ENCODE results near the gene CCDC12. TPM values are rescaled to one million over a fixed set of nuclear protein-coding genes. Genes with fewer than 3 reads are reported as not detected.
A peak's percentile ranks its signal among the peaks of the same experiment; 100 is the strongest.

The CCDC12 gene
- total RNA-seq, 4 donors from 2014 or later: 55.5 to 87.5 (median 67.5) TPM

GRCh38 chr3:46962990-46963389 is 13.6 kb downstream of the CCDC12 start:
- Histone ChIP-seq H3K4me3 (no peak overlapping the region), H3K36me3 (peaks cover 0 to 30% (median 0%) of the 10 kb centered on the region in 3 donors), H3K9me3 (no peaks in the 10 kb centered on the region), H3K27me3 (no peaks in the 10 kb centered on the region), H3K27ac (peak overlapping the region in 2 of 4 donors; percentile 3 to 12), H3K4me1 (peaks cover 43 to 73% (median 57%) of the 10 kb centered on the region in 3 donors)
- TF ChIP-seq POLR2A (IDR thresholded peaks at IDR 0.05) (no peak), CTCF (IDR thresholded peaks at IDR 0.05) (no peak)
- no peak for DNase-seq
- WGBS, 2 donors: 72 to 86% methylated on average over 1 of the region's 1 CpG
- intact Hi-C loops (cut with DNase I): no loop called here

GRCh38 chr3:46962427-46962826 is 14.1 kb downstream of the CCDC12 start:
- Histone ChIP-seq H3K4me3 (no peak overlapping the region), H3K4me1 (peaks cover 42 to 71% (median 55%) of the 10 kb centered on the region in 3 donors), H3K27ac (peak overlapping the region in 2 of 4 donors; percentile 3 to 12), H3K9me3 (no peaks in the 10 kb centered on the region), H3K27me3 (no peaks in the 10 kb centered on the region), H3K36me3 (peaks cover 0 to 29% (median 0%) of the 10 kb centered on the region in 3 donors)
- WGBS, 2 donors: 89 to 100% methylated on average over 1 of the region's 1 CpG
- DNase-seq: no peak
- TF ChIP-seq POLR2A (IDR thresholded peaks at IDR 0.05): no peak
- no peak for TF ChIP-seq CTCF (IDR thresholded peaks at IDR 0.05)
- intact Hi-C loops (cut with DNase I): no loop called here

- intact Hi-C loops (cut with DNase I): no loop called here
- no peak for TF ChIP-seq CTCF (IDR thresholded peaks at IDR 0.05)
- no peak for TF ChIP-seq POLR2A (IDR thresholded peaks at IDR 0.05)
- Histone ChIP-seq H3K27me3 (no peaks in the 10 kb centered on the region), H3K4me3 (peak overlapping the region in 3 of 4 donors; percentile 3 to 18 (median 17)), H3K27ac (peak overlapping the region; percentile 64 to 84 (median 80)), H3K36me3 (peaks cover 0 to 38% (median 0%) of the 10 kb centered on the region in 3 donors), H3K4me1 (peaks cover 28 to 71% (median 53%) of the 10 kb centered on the region in 3 donors), H3K9me3 (no peaks in the 10 kb centered on the region)
- 75 to 79% methylated on average over 1 of the region's 1 CpG for WGBS, 2 donors
- no peak for DNase-seq
These were observed 15.7 kb downstream of the CCDC12 start for GRCh38 chr3:46960835-46961234.

- Histone ChIP-seq H3K4me3 (peak overlapping the region in 3 of 4 donors; percentile 3 to 18 (median 17)), H3K27me3 (no peaks in the 10 kb centered on the region), H3K27ac (peak overlapping the region; percentile 64 to 84 (median 80)), H3K4me1 (peaks cover 27 to 71% (median 54%) of the 10 kb centered on the region in 3 donors), H3K36me3 (peaks cover 0 to 32% (median 0%) of the 10 kb centered on the region in 3 donors), H3K9me3 (no peaks in the 10 kb centered on the region)
- no peak for DNase-seq
- 8 to 39% methylated on average over 2 to 3 of the region's 4 CpGs for WGBS, 2 donors
- intact Hi-C loops (cut with DNase I): no loop called here
- no peak for TF ChIP-seq CTCF (IDR thresholded peaks at IDR 0.05)
- TF ChIP-seq POLR2A (IDR thresholded peaks at IDR 0.05): no peak
These were observed 16.4 kb downstream of the CCDC12 start for GRCh38 chr3:46960081-46960701.

- Histone ChIP-seq H3K27ac (peak overlapping the region; percentile 64 to 84 (median 80)), H3K9me3 (no peaks in the 10 kb centered on the region), H3K4me1 (peaks cover 31 to 75% (median 60%) of the 10 kb centered on the region in 3 donors), H3K27me3 (no peaks in the 10 kb centered on the region), H3K4me3 (no peak overlapping the region), H3K36me3 (peaks cover 0 to 30% (median 0%) of the 10 kb centered on the region in 3 donors)
- DNase-seq: no peak
- no peak for TF ChIP-seq POLR2A (IDR thresholded peaks at IDR 0.05)
- TF ChIP-seq CTCF (IDR thresholded peaks at IDR 0.05): no peak
- WGBS, 2 donors: 55 to 57% methylated on average over 5 to 6 of the region's 6 CpGs
- intact Hi-C loops (cut with DNase I): no loop called here
These were observed 17.4 kb downstream of the CCDC12 start for GRCh38 chr3:46959161-46959511.
